Dedifferentiated amniotic fluid mesenchymal stem cell (primary cell): ENCODE data around the gene GCFC2.

Experiments used
- DNase-seq: peaks from one replicate; pipeline ENCODE4 v3.0.0-alpha.2; 2016; ENCODE audit errors: extremely low spot score

GCFC2 gene

DNA sequence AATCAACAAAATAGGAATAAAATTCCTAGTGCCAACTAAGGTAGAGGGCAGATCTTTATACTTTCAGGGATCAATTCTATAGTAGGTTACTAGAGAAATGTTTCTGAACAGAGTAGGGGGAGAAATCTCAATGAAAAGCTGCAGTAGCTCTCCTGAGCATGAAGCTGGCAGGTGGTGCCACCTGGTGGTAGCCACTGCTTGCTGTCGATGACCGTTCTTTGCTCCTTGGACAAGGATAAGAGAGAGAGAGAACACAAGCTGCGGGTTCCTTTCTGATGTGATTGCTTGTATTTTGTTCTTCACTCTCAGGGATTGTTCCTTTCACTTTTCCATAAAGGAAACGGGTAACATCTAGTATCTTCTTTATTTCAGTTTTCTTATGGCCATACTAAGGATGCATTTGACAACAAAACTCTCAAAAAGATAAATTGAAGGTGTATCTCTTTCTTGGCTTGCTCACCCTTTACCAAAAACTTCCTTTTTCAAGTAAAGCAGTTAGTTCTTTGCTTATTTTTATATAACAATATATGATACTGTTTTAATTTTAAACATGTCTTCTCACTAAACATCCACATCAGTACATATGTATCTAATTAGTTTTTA is 82.7 kb downstream of the GCFC2 start:
- peak; percentile 66 for DNase-seq

DNA sequence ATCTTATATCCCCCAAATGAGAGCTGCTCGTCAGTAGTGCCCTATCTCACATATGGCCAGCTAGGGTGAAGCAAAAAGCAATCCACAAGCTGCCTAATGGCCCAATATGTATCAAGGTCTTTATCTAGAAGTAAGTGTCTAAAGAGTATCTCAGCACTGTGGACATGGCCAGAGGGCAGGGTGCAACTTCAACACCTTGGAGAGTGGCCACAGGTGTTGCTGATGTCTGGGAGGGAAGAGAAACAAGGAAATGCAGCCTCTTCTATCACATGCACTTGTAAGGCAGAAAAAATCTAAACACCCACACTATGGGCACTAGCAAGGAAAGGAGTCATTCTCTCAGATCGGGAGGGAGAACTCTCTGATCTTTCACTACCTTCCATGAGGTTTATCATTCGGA is 87.8 kb downstream of the GCFC2 start:
- no peak for DNase-seq

DNA sequence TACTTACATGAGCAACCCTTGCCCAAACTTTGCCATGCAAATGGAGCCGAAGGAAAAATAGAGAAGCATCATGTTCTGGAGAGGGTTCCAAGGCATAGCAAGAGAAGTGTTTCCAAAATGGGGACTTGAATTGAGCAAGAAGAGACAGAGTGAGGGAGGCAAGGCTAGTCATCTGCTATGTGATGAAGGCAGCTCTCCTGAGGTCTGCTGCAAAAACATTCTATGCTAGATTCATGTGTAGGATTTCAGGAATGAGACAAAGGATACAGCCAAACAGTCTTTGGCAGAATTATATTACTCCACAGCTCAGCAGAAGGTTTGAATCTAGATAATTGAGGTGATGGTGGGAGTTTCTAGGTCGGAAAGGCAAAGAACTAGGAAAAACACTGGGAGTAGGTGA is 88.2 kb downstream of the GCFC2 start:
- DNase-seq: no peak

DNA sequence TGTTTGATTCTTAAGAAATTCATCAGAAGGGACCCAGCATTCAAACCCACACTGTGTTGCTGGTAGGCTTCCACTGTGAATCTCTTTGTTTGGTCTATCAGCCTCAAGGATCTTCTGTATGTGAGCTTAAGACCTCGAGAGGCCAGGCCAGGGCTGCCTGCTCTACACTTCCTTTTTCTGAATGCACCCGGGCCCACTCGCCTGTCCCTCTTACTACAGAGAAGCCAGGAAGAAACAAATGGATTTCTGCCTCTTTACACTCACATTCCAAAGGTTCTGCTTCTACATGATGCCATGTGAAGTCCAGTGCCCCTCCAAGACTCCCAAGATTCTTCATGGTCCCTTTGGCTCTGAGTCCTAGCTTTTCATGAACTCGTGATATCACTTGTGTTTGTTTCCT is 89.5 kb downstream of the GCFC2 start:
- no peak for DNase-seq

- no peak for DNase-seq
These were observed 90.6 kb downstream of the GCFC2 start for GRCh38 chr2:75619956-75620740.

DNA sequence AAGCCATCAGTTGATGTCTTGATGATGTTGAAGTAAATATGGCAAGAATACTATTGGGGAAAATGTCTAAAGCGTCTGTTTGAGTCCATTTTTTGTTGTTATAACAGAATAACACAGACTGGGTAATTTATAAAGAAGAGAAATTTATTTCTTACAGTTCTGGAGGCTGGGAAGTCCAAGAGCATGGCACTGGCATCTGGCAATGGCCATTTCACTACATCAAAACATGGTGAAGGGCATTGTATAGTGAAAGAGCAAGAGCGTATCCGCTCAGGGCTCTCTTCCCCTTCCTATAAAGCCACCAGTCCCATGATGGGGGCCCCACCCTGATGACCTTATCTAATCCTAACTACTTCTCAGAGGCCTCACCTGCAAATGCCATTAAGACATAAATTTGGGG is 93.8 kb downstream of the GCFC2 start:
- no peak for DNase-seq

- DNase-seq: no peak
These were observed 94.3 kb downstream of the GCFC2 start for GRCh38 chr2:75616406-75616805.

DNA sequence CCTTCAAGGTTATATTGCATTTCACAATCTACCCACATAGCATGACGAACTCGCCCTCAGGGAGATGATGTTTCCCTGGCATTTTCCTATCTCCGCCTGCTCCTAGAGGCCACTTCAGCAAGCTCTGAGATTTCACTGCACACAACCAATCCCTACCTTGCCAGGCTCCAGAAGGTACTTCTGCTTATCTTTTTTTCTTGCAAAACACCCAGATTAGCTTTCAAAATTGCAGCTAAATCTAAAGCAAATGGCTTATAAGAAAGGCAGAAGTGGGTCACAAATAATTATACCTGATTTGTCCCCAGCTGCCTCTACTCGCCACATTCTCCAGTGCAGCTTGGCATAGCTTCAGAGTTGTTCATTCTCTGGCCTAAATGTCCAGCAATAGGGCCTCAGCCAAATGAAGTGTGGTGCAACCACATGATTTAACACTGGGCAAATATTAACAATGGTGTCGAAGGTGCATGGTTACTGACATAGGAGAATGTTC is 96.5 kb downstream of the GCFC2 start:
- DNase-seq: no peak

DNA sequence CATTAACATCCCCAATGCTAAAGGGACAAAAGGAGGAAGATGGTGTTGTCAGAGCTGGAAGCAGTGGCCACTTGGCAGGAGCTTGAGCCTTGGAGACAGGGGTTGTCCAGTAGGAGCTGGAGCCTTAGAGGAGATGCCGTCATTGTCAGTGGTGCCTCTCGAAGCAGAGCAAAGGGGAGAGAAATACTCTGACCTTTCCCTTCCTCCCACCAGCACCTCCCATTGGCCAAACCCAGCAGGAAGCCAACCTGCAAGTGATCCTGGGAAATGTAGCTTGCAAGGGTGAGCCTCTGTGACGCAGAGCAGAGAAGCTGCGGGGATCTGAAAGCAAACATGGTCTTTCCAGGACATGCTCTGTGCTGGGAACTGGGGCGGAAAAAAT is 97.9 kb downstream of the GCFC2 start:
- DNase-seq: no peak
